OCI-LY7 (cell line): ENCODE measurements around the gene PRMT2. TPM values are rescaled to one million over a fixed set of nuclear protein-coding genes. Genes with fewer than 3 reads are reported as not detected.

Experiments used
- BruUV-seq: library from RNA; stranded (reverse); fragments of 400-500 nt; replicated peaks from 2 replicates; lab custom pipeline; 2021; lab: Mats Ljungman, UMichigan
- CTCF ChIA-PET: fragments of 300-600 bp; sonication (Branson Sonifier 250); formaldehyde crosslinking; loops from one replicate; lab custom pipeline; 2022; ENCODE audit warnings: antibody characterized with exemption; ENCODE audit not compliant: unreplicated experiment; lab: Charles Lee
- POLR2A ChIA-PET: fragments of 300-600 bp; sonication (Branson Sonifier 250); formaldehyde crosslinking; loops from one replicate; lab custom pipeline; 2022; ENCODE audit warnings: antibody characterized with exemption; lab: Charles Lee
- DNase-seq: peaks from one replicate; pipeline ENCODE4 v3.0.0-alpha.2; 2015; ENCODE audit warnings: low spot score
- H2AFZ ChIP-seq: fragments of 200-600 bp; sonication (generic), shearing (Covaris generic); 2 replicates; pipeline ENCODE4 v1.6.1; 2014; ENCODE audit warnings: mild to moderate bottlenecking, antibody characterized with exemption, low read length, moderate library complexity
- H3K27ac ChIP-seq: fragments of 200-600 bp; sonication (generic); 2 replicates; pipeline ENCODE4 v1.5.1; 2014; ENCODE audit warnings: mixed run types, low read depth, mild to moderate bottlenecking, moderate library complexity, low read length, inconsistent platforms; ENCODE audit not compliant: poor library complexity, severe bottlenecking
- H3K36me3 ChIP-seq: fragments of 200-600 bp; sonication (generic); 2 replicates; pipeline ENCODE4 v1.6.1; 2014; ENCODE audit warnings: mild to moderate bottlenecking, antibody characterized with exemption, low read length, moderate library complexity, mixed read lengths; ENCODE audit not compliant: insufficient read depth
- H3K4me1 ChIP-seq: fragments of 200-600 bp; sonication (generic); 2 replicates; pipeline ENCODE4 v1.5.1; 2014; ENCODE audit warnings: mild to moderate bottlenecking, low read length; ENCODE audit not compliant: insufficient read depth, poor library complexity, severe bottlenecking
- H3K4me2 ChIP-seq: fragments of 200-600 bp; sonication (generic); 2 replicates; pipeline ENCODE4 v1.6.1; 2014; ENCODE audit warnings: mild to moderate bottlenecking, low read length
- H3K4me3 ChIP-seq: fragments of 200-600 bp; sonication (generic); 2 replicates; pipeline ENCODE4 v1.5.1; 2014; ENCODE audit warnings: mild to moderate bottlenecking, low read depth, low read length; ENCODE audit not compliant: poor library complexity, severe bottlenecking
- H3K79me2 ChIP-seq: fragments of 200-600 bp; sonication (generic); 2 replicates; pipeline ENCODE4 v1.6.1; 2016; ENCODE audit warnings: low read depth, mild to moderate bottlenecking, low read length, moderate library complexity, mixed read lengths; ENCODE audit not compliant: insufficient read depth
- H3K9me2 ChIP-seq: fragments of 200-600 bp; sonication (generic); 2 replicates; pipeline ENCODE4 v1.6.1; 2016; ENCODE audit warnings: mild to moderate bottlenecking, low read length, mixed read lengths; ENCODE audit not compliant: insufficient read depth
- H3K9me3 ChIP-seq: fragments of 200-600 bp; sonication (generic); 2 replicates; pipeline ENCODE4 v1.6.1; 2014; ENCODE audit warnings: mild to moderate bottlenecking, mixed run types, low read length, mixed read lengths
- H4K20me1 ChIP-seq: fragments of 200-600 bp; sonication (generic); 2 replicates; pipeline ENCODE4 v1.6.1; 2014; ENCODE audit warnings: mild to moderate bottlenecking, antibody characterized with exemption, low read length, moderate library complexity, mixed read lengths; ENCODE audit not compliant: insufficient read depth
- EZH2phosphoT487 ChIP-seq: fragments of 200-600 bp; sonication (generic); IDR thresholded peaks from 2 replicates; pipeline ENCODE4 v1.6.1; 2018; ENCODE audit warnings: low read depth, borderline replicate concordance, mild to moderate bottlenecking, mixed run types, antibody characterized with exemption, low read length, moderate library complexity, mixed read lengths
- intact Hi-C: fragments of 100-400 bp; cut with micrococcal nuclease; formaldehyde crosslinking; loops from one replicate; pipeline ENCODE4 v1.10.0; 2022; ENCODE audit not compliant: unreplicated experiment
- total RNA-seq, 2 experiments: library from RNA; depleted of rRNA in 1 of 2; stranded (reverse); fragments of >200 nt in 1 of 2; shearing (Covaris generic) in 1 of 2; gene quantifications; 2 replicates each; pipeline ENCODE4 v1.2.3, GENCODE V29; 2014 to 2022
- TF ChIP-seq, protein P1 (sequence below): fragments of 200-600 bp; sonication (generic); conservative IDR thresholded peaks from 2 replicates; pipeline ENCODE4 v1.5.1; 2014; ENCODE audit warnings: mild to moderate bottlenecking, antibody characterized with exemption, low read length, moderate library complexity, mixed read lengths

Gene PRMT2
- total RNA-seq, 2 experiments from 2014 or later = 30.5 to 32.8 TPM

DNA sequence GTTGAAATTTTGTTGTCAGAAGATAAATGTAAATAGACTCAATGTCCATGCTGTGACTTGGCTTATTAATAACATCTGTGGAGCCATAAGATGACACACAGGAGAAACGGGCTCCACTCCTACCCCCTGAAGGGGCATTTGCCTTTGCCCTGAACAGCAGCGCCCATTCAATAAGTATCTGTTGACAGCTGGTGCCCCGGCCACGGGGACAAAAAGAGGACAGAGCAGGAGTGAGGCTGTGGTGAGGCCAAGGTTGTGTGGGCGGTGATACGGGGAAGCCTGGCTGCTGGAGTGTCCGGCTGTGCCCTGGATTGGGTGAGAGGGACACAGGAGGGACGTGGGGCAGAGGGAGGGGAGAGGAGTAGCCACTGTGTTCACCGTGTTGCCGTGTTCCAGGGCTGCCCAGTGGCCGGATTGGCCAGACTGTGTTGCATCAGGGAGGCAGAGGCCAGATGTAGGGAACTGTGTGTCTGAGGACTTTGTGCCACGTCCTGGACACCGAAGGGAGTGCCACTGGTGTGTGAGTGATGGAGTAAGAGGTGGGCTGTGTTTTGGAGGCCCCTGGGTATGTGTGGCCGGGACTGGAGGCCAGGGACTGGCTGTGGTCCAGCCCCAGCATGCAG lies 15.1 kb downstream of the PRMT2 start:
- intact Hi-C loops = no loop called here

DNA sequence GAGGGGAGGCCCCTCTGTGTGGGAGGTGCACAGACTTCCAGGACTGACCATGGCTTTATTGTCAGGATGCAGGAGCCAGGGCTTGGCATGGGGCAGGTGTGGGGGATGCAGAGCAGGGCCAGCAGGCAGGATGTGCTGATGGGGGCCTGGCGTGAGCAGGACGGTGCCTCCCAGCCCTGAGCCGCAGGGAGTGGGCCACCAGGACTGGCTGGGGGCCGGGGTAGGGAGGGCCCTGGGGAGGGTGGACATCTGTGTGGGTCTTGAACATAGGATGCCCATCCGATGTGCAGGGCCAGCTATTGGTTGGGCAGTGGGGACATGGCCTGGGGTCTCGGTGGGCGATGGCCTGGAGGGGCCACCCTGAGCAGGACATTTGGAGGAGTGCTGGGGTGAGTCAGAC lies 15.6 kb downstream of the PRMT2 start:
- no peaks in the 10 kb centered on the region for H3K9me2 ChIP-seq
- no peak for TF ChIP-seq EZH2phosphoT487
- TF ChIP-seq, protein P1, sequence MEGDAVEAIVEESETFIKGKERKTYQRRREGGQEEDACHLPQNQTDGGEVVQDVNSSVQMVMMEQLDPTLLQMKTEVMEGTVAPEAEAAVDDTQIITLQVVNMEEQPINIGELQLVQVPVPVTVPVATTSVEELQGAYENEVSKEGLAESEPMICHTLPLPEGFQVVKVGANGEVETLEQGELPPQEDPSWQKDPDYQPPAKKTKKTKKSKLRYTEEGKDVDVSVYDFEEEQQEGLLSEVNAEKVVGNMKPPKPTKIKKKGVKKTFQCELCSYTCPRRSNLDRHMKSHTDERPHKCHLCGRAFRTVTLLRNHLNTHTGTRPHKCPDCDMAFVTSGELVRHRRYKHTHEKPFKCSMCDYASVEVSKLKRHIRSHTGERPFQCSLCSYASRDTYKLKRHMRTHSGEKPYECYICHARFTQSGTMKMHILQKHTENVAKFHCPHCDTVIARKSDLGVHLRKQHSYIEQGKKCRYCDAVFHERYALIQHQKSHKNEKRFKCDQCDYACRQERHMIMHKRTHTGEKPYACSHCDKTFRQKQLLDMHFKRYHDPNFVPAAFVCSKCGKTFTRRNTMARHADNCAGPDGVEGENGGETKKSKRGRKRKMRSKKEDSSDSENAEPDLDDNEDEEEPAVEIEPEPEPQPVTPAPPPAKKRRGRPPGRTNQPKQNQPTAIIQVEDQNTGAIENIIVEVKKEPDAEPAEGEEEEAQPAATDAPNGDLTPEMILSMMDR = no peak
- ChIA-PET POLR2A (no interaction called here), CTCF (no interaction called here)
- H3K4me1 ChIP-seq = no peaks in the 10 kb centered on the region
- no TSS peak for BruUV-seq
- H2AFZ ChIP-seq = no peak overlapping the region
- no peak overlapping the region for H3K4me3 ChIP-seq
- H3K36me3 ChIP-seq = peaks cover 33% of the 10 kb centered on the region
- intact Hi-C loops = no loop called here
- H3K79me2 ChIP-seq = no peaks in the 10 kb centered on the region
- no peak for DNase-seq
- H3K9me3 ChIP-seq = peaks cover 19% of the 10 kb centered on the region; the same call in 1 of the 2 replicates
- no peak overlapping the region for H3K4me2 ChIP-seq
- H3K27ac ChIP-seq = no peak overlapping the region
- no peaks in the 10 kb centered on the region for H4K20me1 ChIP-seq

More for the DNA sequence above, 15.1 kb downstream of the PRMT2 start:
- TF ChIP-seq, protein P1 = no peak
- no peak for TF ChIP-seq EZH2phosphoT487
- Histone ChIP-seq H3K36me3 (peaks cover 37% of the 10 kb centered on the region), H3K9me3 (peaks cover 16% of the 10 kb centered on the region; the same call in 1 of the 2 replicates), H4K20me1 (no peaks in the 10 kb centered on the region), H3K4me3 (no peak overlapping the region), H3K4me1 (no peaks in the 10 kb centered on the region), H3K4me2 (no peak overlapping the region), H3K9me2 (no peaks in the 10 kb centered on the region), H2AFZ (no peak overlapping the region), H3K27ac (no peak overlapping the region), H3K79me2 (no peaks in the 10 kb centered on the region)
- ChIA-PET CTCF (no interaction called here), POLR2A (no interaction called here)
- no TSS peak for BruUV-seq
- DNase-seq = no peak

- CTCF ChIA-PET = no interaction called here
- H3K4me2 ChIP-seq = no peak overlapping the region
- intact Hi-C loops = no loop called here
- H3K9me3 ChIP-seq = peaks cover 21% of the 10 kb centered on the region; the same call in 1 of the 2 replicates
- TF ChIP-seq, protein P1 = no peak
- no peak for TF ChIP-seq EZH2phosphoT487
- H2AFZ ChIP-seq = no peak overlapping the region
- no TSS peak for BruUV-seq
- H4K20me1 ChIP-seq = no peaks in the 10 kb centered on the region
- POLR2A ChIA-PET = no interaction called here
- no peak overlapping the region for H3K4me3 ChIP-seq
- peaks cover 29% of the 10 kb centered on the region for H3K36me3 ChIP-seq
- H3K4me1 ChIP-seq = no peaks in the 10 kb centered on the region
- no peak for DNase-seq
- H3K27ac ChIP-seq = no peak overlapping the region
- no peaks in the 10 kb centered on the region for H3K9me2 ChIP-seq
- H3K79me2 ChIP-seq = no peaks in the 10 kb centered on the region
Observed at GRCh38 chr21:46655230-46655629, 19.8 kb downstream of the PRMT2 start.
